Natural killer cell treated with Interleukin-12 subunit alpha and Interleukin-12 subunit beta and Interleukin-15 and Interleukin-18, amount 100 ng/mL, for 72 hours (primary cell): ENCODE results near the gene FGF3. TPM values are rescaled to one million over a fixed set of nuclear protein-coding genes. Genes with fewer than 3 reads are reported as not detected.

ENCODE experiments used
- ATAC-seq, 2 donors: fragments of 150-1000 bp; cut with Tn5 transposase in 1 of 2; sonication (Bioruptor Pico), chemical (Tn5 transposase) in 1 of 2; 2 replicates each; pipeline ENCODE4 v1.10.0; 2021
- DNase-seq: peaks from one replicate; pipeline ENCODE4 v3.0.0; 2022; ENCODE audit warnings: low spot score
- H3K27ac Mint-ChIP-seq, 2 donors: 1 replicate in 1 of 2; 2 replicates in 1 of 2; pipeline ENCODE4 v1.8.0; 2022; ENCODE audit warnings: mixed read lengths in 2 of 2, mild to moderate bottlenecking in 1 of 2, moderate library complexity in 1 of 2
- H3K27me3 Mint-ChIP-seq, 2 donors: 1 replicate in 1 of 2; 2 replicates in 1 of 2; pipeline ENCODE4 v1.8.0; 2022; ENCODE audit warnings: mixed read lengths in 2 of 2
- H3K36me3 Mint-ChIP-seq: one replicate; pipeline ENCODE4 v1.8.0; 2022; ENCODE audit warnings: mixed read lengths
- H3K4me1 Mint-ChIP-seq, 2 donors: 1 replicate in 1 of 2; 2 replicates in 1 of 2; pipeline ENCODE4 v1.8.0; 2022; ENCODE audit warnings: low read depth in 2 of 2, mixed read lengths in 2 of 2, mild to moderate bottlenecking in 1 of 2
- H3K4me3 Mint-ChIP-seq: one replicate; pipeline ENCODE4 v1.8.0; 2022; ENCODE audit warnings: mixed read lengths
- H3K9me3 Mint-ChIP-seq: 2 replicates; pipeline ENCODE4 v1.8.0; 2022; ENCODE audit warnings: mixed read lengths
- total RNA-seq, 2 donors: library from RNA; stranded (reverse); gene quantifications; one replicate each; pipeline ENCODE4 v1.2.3, GENCODE V29; 2022

Gene FGF3
- total RNA-seq, 2 donors from 2014 or later: not detected

GRCh38 chr11:69800278-69800677 lies 18.9 kb downstream of the FGF3 start:
- no peak for ATAC-seq
- Mint-ChIP-seq H3K27me3 (peaks cover 2 to 3% of the 10 kb centered on the region in 2 donors), H3K9me3 (no peaks in the 10 kb centered on the region), H3K4me3 (no peak overlapping the region), H3K4me1 (no peaks in the 10 kb centered on the region), H3K36me3 (no peaks in the 10 kb centered on the region), H3K27ac (no peak overlapping the region)
- DNase-seq: no peak

GRCh38 chr11:69799582-69799981 lies 19.6 kb downstream of the FGF3 start:
- Mint-ChIP-seq H3K27ac (no peak overlapping the region), H3K9me3 (no peaks in the 10 kb centered on the region), H3K4me3 (no peak overlapping the region), H3K4me1 (no peaks in the 10 kb centered on the region), H3K27me3 (peaks cover 2 to 7% of the 10 kb centered on the region in 2 donors), H3K36me3 (no peaks in the 10 kb centered on the region)
- ATAC-seq (peak in 1 of 2 donors; percentile 21), DNase-seq (no peak)

- Mint-ChIP-seq H3K9me3 (no peaks in the 10 kb centered on the region), H3K27me3 (peaks cover 2 to 7% of the 10 kb centered on the region in 2 donors), H3K27ac (no peak overlapping the region), H3K4me3 (no peak overlapping the region), H3K4me1 (no peaks in the 10 kb centered on the region), H3K36me3 (no peaks in the 10 kb centered on the region)
- ATAC-seq (no peak), DNase-seq (no peak)
Observed at GRCh38 chr11:69799097-69799496, 20.1 kb downstream of the FGF3 start.

- H3K9me3 Mint-ChIP-seq: no peaks in the 10 kb centered on the region
- no peak overlapping the region for H3K4me3 Mint-ChIP-seq
- ATAC-seq (no peak), DNase-seq (no peak)
- H3K36me3 Mint-ChIP-seq: no peaks in the 10 kb centered on the region
- H3K27me3 Mint-ChIP-seq: peaks cover 5 to 7% of the 10 kb centered on the region in 2 donors
- no peaks in the 10 kb centered on the region for H3K4me1 Mint-ChIP-seq
- no peak overlapping the region for H3K27ac Mint-ChIP-seq
Observed at GRCh38 chr11:69797737-69798528, 21.3 kb downstream of the FGF3 start.

DNA sequence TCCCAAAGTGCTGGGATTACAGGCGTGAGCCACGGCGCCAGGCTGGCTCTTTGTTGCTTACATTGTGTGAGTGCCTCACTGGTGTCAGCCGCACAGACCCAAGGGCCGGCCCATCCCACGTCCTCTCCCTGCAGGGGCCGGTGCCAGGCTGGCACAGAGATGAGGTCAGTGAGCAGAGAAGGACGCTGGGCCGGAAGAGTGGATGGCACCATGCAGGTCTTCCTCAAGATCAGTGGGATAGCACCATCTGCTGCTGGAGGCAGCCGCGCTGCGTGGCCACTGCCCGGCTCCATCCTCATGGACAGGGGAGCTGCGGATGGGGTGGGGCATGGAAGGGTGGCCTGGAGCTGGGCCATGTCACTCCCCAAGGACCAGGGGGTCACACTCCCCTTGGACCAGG lies 22.1 kb downstream of the FGF3 start:
- no peak overlapping the region for H3K4me3 Mint-ChIP-seq
- H3K36me3 Mint-ChIP-seq: no peaks in the 10 kb centered on the region
- no peaks in the 10 kb centered on the region for H3K9me3 Mint-ChIP-seq

GRCh38 chr11:69796063-69796462 lies 23.2 kb downstream of the FGF3 start:
- no peaks in the 10 kb centered on the region for H3K4me1 Mint-ChIP-seq
- DNase-seq (no peak), ATAC-seq (no peak)
- H3K36me3 Mint-ChIP-seq: no peaks in the 10 kb centered on the region
- no peak overlapping the region for H3K27ac Mint-ChIP-seq
- no peaks in the 10 kb centered on the region for H3K9me3 Mint-ChIP-seq
- H3K4me3 Mint-ChIP-seq: no peak overlapping the region
- peaks cover 5 to 7% of the 10 kb centered on the region in 2 donors for H3K27me3 Mint-ChIP-seq

More for the DNA sequence above, 22.1 kb downstream of the FGF3 start:
- Mint-ChIP-seq H3K4me1 (no peaks in the 10 kb centered on the region), H3K27ac (no peak overlapping the region), H3K27me3 (peaks cover 5 to 7% of the 10 kb centered on the region in 2 donors)
- DNase-seq: no peak
- ATAC-seq: no peak

DNA sequence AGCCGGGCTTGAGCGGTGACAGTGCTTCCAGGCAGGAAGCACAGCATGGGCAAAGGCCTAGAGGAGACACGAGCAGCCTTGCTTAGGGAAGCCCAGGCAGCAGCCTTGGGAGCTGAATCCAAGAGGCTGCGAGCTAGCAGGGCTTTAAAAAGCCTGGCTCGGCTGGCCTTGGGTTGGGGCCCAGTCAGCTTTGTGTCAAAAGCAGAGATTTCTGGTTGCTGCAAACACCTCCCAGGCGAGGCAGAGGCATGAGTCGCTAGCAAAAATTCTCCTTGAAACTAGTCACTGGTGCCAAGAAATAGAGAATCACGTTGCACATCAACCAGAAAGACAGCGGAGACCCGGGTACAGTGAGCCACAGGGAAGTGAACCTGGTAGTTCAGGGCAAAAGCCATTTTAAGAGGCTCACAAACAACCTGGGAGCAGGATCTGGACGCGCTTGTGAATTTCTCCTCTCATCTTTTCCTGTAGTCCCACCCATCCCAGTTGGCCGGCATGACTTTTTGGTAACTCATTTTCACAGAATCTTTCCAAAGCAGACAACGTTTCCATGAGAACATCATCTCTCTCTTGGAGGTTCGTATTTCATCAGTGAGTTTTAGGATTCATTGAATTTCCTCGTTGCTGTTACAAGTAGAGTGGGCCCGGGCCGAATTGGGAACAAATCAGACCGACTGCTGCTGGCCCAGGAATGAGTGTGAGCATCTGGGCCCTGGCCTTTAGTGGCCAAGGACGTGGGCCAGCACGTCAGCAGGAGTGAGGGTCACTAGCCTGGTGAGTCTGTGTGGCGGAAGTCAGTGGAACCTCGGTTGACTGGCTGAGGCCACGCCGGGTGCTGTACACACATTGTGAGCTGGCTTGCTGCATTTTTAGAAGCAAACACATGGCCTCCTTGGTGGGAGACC lies 27.7 kb downstream of the FGF3 start:
- no peak overlapping the region for H3K4me3 Mint-ChIP-seq
- peaks cover 5 to 7% of the 10 kb centered on the region in 2 donors for H3K27me3 Mint-ChIP-seq
- DNase-seq: no peak
- no peak for ATAC-seq
- H3K4me1 Mint-ChIP-seq: no peaks in the 10 kb centered on the region
- H3K9me3 Mint-ChIP-seq: no peaks in the 10 kb centered on the region
- no peaks in the 10 kb centered on the region for H3K36me3 Mint-ChIP-seq
- H3K27ac Mint-ChIP-seq: no peak overlapping the region

DNA sequence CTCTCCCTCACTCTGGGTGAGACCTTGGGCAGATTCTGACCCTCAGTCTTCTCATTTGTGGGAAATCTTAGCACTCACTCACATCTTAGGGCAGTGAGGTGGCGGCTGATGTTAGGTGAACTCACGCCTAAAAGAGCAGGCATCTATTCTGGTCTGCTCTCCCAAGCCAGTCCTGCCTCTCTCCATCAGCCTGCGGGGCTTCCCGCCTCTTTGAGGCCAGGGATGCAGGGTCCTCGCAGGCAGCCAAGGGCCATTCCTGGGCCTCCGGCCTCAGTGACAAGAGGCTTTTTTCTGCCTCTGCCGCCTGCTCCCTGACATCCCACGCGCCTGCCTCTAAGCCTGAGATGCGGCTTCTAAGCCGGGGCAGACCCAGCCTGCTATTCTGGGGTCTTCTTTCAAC lies 30.3 kb downstream of the FGF3 start:
- no peaks in the 10 kb centered on the region for H3K9me3 Mint-ChIP-seq

GRCh38 chr11:69787906-69788305 lies 31.3 kb downstream of the FGF3 start:
- no peak for DNase-seq
- H3K36me3 Mint-ChIP-seq: no peaks in the 10 kb centered on the region
- H3K4me1 Mint-ChIP-seq: no peaks in the 10 kb centered on the region
- H3K27ac Mint-ChIP-seq: no peak overlapping the region
- peaks cover 0 to 1% of the 10 kb centered on the region in 2 donors for H3K27me3 Mint-ChIP-seq
- no peak overlapping the region for H3K4me3 Mint-ChIP-seq
- no peak for ATAC-seq
- no peaks in the 10 kb centered on the region for H3K9me3 Mint-ChIP-seq

More for the DNA sequence above, 30.3 kb downstream of the FGF3 start:
- H3K27ac Mint-ChIP-seq: no peak overlapping the region
- no peak overlapping the region for H3K4me3 Mint-ChIP-seq
- DNase-seq (no peak), ATAC-seq (no peak)
- no peaks in the 10 kb centered on the region for H3K4me1 Mint-ChIP-seq
- peaks cover 0 to 5% of the 10 kb centered on the region in 2 donors for H3K27me3 Mint-ChIP-seq
- no peaks in the 10 kb centered on the region for H3K36me3 Mint-ChIP-seq

- no peaks in the 10 kb centered on the region for H3K9me3 Mint-ChIP-seq
- ATAC-seq: no peak
- H3K36me3 Mint-ChIP-seq: no peaks in the 10 kb centered on the region
- no peak overlapping the region for H3K4me3 Mint-ChIP-seq
- H3K27me3 Mint-ChIP-seq: no peaks in the 10 kb centered on the region
- DNase-seq: no peak
- no peaks in the 10 kb centered on the region for H3K4me1 Mint-ChIP-seq
- no peak overlapping the region for H3K27ac Mint-ChIP-seq
Observed at GRCh38 chr11:69787457-69787856, 31.8 kb downstream of the FGF3 start.

- H3K4me3 Mint-ChIP-seq: no peak overlapping the region
- no peak overlapping the region for H3K27ac Mint-ChIP-seq
- H3K36me3 Mint-ChIP-seq: no peaks in the 10 kb centered on the region
- peaks cover 19 to 21% of the 10 kb centered on the region in 2 donors for H3K27me3 Mint-ChIP-seq
- no peak for DNase-seq
- H3K4me1 Mint-ChIP-seq: no peaks in the 10 kb centered on the region
- ATAC-seq: no peak
- H3K9me3 Mint-ChIP-seq: no peaks in the 10 kb centered on the region
Observed at GRCh38 chr11:69781241-69781640, 38.0 kb downstream of the FGF3 start.

DNA sequence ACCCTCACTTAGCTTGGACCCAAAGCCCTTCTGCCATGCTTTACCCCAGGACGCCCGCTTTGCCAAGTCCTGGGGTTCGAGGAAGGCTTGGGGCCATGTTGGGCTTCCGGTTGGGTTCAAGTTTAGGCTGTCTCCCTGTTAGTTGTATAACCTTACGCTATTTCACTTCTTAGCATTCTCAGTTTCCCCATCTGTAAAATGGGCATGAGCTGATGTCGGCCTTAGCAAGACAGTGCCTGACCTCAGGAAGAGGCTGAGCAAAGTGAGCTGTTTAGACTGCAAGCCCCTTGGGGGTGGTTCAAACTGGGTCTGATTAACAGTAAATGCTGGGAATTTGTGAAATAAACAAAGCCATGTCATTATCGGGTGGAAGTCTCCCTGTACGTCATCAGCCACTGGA lies 40.8 kb downstream of the FGF3 start:
- Mint-ChIP-seq H3K9me3 (no peaks in the 10 kb centered on the region), H3K36me3 (no peaks in the 10 kb centered on the region), H3K27ac (no peak overlapping the region), H3K27me3 (peaks cover 21 to 25% of the 10 kb centered on the region in 2 donors), H3K4me1 (no peaks in the 10 kb centered on the region), H3K4me3 (no peak overlapping the region)
- DNase-seq (peak; percentile 13), ATAC-seq (no peak)

DNA sequence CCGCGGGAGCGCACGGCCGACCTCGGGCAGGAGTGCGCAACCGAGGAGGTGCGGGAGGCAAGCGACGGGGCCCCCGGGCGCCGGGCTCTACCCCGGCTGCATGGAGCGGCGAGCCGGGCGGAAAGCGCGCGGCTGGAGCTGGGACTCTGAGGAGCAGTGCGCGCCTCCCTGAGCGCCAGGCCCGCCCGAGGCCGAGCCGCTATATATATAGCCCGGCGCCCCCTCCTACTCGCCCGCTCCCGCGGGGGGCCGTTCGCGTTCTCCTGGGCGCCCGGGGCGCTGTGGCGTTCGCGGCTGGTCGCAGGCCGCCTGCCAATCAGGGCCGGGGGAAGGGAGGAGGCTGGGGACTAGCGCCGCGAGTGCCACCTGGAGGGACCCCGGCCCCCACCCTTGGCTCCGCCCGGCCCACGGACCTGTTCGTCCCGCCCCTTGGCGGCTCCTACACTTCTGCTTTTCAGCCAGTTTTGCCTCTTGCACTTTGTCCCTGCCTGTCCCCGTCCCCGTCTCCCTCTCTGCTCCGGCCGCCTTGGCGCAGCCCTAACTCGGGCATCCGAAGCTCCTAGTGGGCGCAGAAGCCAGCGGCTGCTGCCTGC lies 44.0 kb downstream of the FGF3 start, which contains the start of gene FGF4:
FGF4 (minus strand) TSS at position 179 of the 593 bp plus-strand sequence. CDS start 257 bp downstream, outside the sequence.
- H3K36me3 Mint-ChIP-seq: no peaks in the 10 kb centered on the region
- no peaks in the 10 kb centered on the region for H3K4me1 Mint-ChIP-seq
- peaks cover 21 to 29% of the 10 kb centered on the region in 2 donors for H3K27me3 Mint-ChIP-seq
- no peak within 1 kb of the TSS for H3K27ac Mint-ChIP-seq
- no peak within 1 kb of the TSS for H3K4me3 Mint-ChIP-seq
- ATAC-seq: no peak
- no peak for DNase-seq
- no peaks in the 10 kb centered on the region for H3K9me3 Mint-ChIP-seq
